ENCODE measurements around the gene TRIM41. TPM values are rescaled to one million over a fixed set of nuclear protein-coding genes. Genes with fewer than 3 reads are reported as not detected.
A peak's percentile ranks its signal among the peaks of the same experiment; 100 is the strongest.

TRIM41 gene
- total RNA-seq, 1 donor from 2014 or later = 18.1 TPM

DNA sequence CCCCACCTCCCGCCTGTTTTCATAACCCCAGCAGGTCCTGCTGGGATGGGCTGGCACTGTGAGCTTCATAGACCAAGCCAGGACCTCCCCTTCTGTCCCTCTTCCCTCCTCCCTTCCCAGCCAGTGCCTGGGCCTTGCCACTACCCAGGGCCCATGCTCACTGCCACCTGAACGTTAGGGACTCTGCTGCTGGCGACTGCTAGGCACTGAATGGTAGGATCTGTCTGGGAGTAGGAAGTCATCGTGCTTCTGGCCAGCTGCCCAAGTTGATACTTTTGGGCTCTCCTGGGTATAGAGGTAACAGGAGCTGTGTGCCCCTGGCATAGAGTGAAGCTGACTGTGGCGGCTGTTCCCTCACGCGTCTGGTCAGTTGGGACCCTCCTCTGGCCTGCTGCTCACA, 8.4 kb downstream of the TRIM41 start:
- DNase-seq (ENCODE audit: low spot score) = no peak

DNA sequence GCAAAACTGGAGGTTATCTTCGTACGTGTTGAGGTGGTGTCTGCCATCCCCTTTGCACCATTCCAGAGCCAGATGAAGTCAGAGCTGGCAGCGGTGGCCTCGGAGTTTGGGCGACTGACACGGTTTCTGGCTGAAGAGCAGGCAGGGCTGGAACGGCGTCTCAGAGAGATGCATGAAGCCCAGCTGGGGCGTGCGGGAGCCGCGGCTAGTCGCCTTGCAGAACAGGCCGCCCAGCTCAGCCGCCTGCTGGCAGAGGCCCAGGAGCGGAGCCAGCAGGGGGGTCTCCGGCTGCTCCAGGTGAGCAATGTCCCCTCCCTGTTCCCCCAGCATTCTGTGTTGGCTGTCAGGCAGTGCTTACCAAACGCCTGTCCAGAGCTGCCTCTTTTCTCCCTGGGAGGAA, 9.5 kb downstream of the TRIM41 start:
- no peak for DNase-seq (ENCODE audit: low spot score)

DNA sequence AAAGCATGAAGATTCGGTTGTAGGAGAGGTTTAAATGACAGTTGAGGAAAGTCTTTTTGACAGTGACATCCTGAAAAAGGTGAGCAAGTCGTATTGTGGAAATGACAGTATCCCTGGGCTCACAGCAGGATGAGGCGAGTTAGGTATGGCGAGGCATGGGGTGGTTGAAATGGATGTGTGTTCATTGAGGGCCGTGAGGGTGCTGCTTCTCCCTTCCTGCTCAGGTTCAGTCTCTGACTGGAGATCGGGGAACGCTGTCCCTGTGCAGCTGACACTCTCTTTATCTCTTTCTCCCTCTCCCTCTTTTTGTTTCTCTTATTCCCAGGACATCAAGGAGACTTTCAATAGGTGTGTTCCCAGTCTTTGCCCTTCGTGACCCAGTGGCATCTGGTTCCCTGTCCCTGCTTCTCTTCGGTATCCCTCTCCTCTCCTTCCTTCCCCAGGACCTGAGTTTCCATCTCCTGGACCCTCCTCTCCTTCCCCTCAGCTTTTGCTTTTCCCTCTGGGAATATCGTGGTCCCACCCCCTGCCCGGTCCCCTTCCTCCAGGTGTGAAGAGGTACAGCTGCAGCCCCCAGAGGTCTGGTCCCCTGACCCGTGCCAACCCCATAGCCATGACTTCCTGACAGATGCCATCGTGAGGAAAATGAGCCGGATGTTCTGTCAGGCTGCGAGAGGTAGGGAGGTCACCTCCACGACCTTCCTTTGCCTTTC, 10.2 kb downstream of the TRIM41 start:
- DNase-seq (ENCODE audit: low spot score) = no peak

DNA sequence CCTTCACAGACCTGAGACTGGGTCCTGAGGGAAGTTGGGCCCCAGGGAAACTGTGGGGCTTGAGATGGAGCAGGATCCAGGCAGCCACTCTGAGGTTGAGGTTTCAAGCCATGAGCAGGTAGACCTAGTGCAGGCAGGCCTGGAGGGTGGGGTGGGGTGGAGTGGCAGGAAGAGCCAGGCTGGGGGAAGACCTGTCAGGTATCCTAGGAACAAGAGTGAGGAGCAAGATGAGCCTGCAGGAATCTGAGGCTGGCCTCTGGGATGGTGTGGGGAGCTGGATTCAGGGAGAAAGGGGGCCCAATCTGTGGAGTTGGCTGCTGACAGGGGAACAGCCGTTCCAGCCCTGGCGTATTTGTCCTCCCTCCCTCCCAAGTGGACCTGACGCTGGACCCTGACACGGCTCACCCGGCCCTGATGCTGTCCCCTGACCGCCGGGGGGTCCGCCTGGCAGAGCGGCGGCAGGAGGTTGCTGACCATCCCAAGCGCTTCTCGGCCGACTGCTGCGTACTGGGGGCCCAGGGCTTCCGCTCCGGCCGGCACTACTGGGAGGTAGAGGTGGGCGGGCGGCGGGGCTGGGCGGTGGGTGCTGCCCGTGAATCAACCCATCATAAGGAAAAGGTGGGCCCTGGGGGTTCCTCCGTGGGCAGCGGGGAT, 10.8 kb downstream of the TRIM41 start:
- no peak for DNase-seq (ENCODE audit: low spot score)

DNA sequence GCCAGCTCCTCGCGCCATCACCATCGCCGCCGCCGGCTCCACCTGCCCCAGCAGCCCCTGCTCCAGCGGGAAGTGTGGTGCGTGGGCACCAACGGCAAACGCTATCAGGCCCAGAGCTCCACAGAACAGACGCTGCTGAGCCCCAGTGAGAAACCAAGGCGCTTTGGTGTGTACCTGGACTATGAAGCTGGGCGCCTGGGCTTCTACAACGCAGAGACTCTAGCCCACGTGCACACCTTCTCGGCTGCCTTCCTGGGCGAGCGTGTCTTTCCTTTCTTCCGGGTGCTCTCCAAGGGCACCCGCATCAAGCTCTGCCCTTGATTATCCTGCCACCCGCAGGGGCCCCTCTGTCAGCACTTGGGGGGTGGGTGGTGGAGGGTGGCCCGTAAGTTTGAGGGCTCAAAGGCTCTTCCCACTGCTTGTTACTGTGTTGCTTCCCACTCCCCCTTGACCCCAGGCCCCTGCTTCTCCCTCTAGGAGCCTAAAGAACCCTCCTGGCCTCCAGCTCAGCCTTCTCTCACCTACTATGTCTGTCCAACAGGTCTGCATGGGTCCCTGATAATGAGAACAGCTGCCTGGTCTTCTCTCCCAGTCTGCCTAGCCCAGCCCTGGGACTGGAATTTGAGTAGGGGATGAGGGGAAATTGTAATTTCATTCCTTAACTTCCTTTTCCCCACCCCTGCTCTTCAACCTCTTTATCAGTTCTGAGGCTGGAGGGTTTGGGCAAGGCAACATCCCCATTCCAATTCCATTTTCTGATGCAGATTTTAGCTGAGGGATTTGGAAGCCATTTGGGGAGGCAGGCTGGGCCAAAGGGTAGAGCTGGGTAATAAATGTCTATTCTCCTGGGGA, 11.6 kb downstream of the TRIM41 start:
- no peak for DNase-seq (ENCODE audit: low spot score)

DNA sequence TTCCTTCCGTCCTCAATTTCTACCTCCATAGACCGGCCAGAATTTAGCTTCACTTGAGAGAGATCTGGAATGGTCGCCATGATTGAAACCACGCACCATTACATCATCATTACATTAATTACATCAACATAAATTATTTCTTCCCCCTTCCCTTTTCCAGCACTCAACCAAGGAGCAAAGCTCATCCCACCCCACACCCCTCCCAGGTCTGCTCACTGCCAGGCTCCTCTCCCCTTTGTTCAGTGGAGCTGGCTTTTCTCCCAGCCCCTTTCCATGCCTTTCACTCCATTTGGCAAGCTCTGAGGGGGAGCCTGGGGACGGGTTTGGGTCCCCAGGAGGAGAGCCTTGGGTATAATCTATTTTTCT, 12.2 kb downstream of the TRIM41 start:
- no peak for DNase-seq (ENCODE audit: low spot score)

DNA sequence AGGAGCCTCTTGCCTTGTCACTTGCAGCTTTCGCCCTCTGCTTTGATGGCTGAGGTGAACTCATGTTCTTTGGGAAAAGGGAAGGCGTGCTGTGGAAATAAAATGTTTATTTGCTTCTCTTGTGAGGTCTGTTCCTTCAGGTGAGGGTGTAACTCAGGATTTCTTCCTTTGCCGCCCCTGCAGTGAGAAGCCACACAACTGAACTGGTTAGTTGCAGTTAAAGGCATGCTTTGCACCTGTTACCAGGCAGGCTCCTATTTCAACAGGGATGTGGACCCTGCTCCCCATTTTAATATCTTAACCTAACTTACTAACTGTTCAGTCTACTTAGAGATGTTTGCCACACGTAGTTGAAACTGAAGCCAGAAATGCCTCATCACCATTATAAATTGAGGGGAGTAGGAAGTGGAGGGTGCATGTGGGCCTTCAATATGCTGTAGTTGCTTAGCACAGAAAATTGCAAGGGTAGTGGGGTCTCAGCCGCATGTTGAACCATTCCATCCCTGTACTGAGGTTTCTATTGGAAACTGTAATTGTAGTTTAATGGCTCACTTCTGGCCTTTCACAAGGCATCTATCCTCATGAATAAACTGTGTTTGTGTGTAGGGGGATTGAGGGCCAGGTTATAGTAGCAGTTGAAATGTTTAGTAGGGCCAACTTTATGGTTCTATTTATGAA, 12.7 kb downstream of the TRIM41 start:
- no peak for DNase-seq (ENCODE audit: low spot score)

DNA sequence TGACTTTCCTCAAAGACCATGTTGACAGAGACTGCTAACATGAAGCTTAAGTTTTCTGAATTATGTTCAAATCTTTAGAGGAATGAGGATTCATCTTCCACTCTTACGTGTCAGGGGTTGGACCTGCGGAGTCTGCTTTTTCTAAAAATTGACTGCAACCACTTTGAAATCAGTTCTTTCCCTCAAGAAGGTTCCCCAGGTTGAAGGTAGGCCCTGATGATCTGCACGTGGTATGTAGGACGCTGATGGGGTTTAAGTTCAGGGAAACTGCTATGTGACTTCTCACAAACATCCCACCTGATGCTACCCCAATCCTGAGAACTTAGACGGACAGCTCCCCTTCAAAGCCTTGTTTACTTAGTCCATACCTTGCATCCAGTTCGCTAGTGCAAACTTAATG, 13.4 kb downstream of the TRIM41 start:
- DNase-seq (ENCODE audit: low spot score) = no peak

DNA sequence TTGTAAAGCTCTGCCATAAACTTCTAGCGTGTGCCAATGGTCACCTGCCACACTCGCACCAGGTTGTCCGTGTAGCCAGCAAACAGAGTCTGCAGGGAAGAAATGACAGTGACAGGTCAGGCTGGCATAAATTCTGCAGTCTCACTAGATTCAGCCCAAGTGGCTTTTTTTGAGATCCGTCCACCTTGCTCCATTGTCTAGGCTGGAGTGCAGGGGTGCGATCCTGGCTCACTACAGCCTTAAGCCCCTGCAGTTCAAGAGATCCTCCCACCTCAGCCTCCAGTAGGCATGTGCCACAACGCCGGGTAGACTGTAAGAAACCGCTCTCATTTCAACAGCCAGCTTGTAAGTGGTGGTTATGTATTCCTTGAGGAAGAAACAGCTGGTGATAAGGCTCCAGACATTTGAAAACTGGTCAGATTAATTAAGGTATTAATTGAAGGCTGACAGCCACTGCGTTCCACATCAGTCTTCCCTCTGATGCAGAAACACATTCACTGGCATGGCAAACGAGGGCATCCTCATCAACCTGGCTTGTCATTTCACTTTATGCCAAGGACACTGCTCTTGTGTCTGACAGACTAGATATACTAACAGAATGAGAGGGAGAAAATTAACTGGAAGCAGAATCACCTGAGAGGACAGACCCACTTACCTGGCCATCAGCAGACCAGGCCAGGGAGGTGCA, 14.0 kb downstream of the TRIM41 start:
- DNase-seq (ENCODE audit: low spot score) = no peak

DNA sequence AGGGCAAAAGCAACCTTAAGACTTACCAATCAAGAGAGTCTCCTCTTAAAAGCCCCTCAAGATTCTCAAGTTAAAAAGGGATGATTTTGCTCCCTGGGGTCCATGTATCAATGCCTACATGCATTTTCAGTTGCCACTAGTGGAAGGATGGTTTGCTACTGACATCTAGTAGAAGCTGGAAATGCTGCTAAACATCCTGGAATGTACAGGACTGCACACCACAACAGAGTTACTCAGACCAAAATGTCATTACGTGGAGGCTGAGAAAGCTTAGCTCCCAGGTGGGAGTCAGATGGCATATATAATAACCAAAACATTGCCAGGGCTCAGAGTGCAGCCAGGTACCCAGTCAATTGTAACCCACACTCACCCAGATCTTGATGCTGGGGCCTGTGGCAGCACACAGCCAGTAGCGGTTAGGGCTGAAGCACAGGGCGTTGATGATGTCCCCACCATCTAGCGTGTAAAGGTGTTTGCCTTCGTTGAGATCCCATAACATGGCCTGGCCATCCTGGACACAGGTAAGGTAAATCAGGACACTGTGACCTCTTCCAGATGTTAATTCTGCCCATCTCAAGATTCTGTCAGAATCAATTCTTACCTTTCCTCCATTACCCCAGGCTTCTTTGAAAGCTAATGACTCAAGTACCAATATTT, 14.8 kb downstream of the TRIM41 start:
- no peak for DNase-seq (ENCODE audit: low spot score)

DNA sequence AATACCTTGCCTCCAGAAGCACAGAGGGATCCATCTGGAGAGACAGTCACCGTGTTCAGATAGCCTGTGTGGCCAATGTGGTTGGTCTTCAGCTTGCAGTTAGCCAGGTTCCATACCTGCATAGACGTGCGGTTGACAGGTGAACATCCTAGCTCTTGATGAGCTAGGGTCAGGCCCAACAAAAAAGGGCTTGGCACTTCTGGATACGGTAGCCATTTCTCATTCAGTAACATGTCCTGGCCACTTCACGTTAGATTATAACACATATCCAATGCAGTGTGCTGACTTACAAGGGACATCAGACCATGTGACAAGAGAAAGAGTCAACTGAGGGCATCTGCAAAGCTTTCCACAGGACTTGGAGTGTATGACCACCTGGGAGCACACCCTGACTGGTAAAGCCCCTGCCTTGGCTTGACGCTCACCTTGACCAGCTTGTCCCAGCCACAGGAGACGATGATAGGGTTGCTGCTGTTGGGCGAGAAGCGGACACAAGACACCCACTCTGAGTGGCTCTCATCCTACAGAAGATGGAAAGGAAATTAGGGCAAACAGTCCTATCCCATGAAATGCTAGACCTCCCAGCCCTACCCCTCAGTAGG, 16.1 kb downstream of the TRIM41 start:
- DNase-seq (ENCODE audit: low spot score) = no peak

DNA sequence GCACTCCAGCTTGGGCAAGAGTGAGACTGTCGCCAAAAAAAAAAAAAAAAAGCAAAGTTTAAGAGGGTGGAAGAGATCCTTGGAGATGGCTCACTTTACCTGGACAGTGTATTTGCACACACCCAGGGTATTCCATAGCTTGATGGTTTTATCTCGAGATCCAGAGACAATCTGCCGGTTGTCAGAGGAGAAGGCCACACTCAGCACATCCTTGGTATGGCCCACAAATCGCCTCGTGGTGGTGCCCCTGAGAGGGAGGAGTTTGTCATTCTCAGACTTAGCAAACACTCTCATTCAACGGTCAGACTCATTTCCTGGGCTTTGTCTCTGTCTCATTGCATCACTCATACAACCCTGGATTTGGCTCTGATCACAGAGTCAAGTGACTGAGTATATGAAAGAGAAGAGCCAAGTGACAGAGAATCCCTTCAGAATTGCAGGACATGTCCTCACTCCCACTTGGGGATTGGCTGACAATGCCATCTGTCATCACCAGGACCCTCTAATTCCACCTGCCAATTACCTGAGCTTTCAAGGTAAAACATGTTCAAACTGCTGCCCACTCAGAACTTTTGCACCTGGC, 18.4 kb downstream of the TRIM41 start:
- no peak for DNase-seq (ENCODE audit: low spot score)

DNA sequence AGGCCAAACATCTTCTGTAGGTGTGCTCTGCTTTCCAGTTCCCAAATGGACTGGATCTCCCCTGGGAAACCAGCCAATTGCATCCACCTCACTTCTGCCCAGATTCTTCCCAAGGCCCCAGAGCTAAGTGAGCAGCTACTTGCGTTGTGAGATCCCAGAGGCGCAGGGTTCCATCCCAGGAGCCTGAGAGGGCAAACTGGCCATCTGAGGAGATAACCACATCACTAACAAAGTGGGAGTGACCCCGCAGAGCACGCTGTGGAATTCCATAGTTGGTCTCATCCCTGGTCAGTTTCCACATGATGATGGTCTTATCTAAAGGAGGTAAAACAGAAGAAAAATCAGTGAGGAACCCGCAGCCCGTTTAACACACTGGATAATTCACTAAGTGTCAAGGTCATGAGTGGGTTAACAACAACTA, 19.0 kb downstream of the TRIM41 start:
- DNase-seq (ENCODE audit: low spot score) = no peak

DNA sequence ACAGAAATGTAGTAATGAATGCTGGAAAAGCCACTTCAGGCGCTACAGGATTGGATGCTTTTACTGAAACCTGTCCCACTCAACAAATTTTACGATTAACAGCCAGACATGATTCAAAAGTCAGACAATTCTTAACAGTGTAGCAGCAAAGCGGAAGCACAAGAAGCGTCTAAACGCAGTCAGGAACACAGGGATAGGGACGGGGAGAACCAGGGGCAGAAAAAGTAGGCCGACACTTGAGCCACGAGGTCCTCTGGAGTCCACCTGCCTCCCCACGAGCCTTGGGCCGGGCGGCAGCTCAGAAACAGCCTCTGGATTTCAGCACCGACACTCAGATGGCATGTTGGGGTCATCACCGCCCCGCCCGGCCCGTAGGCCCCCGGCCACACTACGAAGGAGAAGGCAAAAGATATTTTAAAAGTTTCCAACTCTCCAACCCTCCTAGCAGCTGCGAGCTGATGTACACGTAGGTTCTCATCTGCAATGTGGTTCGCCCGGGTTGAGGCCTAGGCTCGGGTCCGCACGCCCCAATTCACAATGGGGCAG, 20.0 kb downstream of the TRIM41 start:
- DNase-seq (ENCODE audit: low spot score) = no peak

DNA sequence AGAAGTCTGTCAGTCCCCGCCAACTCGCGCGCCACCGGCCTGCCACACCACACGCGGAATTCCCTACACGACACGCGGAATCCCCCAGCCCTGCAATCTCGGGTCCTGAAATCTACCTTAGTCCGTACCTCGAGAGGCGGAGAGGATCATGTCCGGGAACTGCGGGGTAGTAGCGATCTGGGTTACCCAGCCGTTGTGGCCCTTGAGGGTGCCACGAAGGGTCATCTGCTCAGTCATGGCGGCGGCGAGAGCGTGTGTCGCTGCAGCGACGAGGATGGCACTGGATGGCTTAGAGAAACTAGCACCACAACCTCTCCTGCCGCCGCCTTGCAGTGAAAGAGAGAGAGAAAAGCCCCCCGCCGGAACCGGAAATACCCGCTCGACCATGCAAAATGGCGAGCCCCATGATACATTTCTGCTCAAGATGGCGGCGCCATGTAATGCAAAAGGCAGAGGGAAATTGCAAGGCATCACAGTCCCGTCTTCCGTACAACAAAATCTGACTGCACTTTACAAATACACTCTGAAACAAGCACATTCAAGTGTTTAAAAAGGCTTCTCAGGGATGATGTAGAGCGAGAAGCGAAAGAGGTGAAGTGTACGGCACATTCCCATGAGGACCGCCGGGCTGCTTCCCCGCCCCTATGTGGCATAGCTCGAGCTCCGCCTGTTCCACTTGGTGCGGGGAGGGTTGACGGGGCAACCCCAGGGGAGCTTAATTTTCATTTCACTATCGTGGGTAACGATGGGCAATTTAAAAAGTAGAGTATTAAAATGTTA, 20.7 kb downstream of the TRIM41 start, which contains the start of gene RACK1:
RACK1 (minus strand) TSS at position 343 of the 780 bp plus-strand sequence; CDS start at position 237, 106 bp downstream.
- peak; percentile 98 for DNase-seq (ENCODE audit: low spot score)

DNA sequence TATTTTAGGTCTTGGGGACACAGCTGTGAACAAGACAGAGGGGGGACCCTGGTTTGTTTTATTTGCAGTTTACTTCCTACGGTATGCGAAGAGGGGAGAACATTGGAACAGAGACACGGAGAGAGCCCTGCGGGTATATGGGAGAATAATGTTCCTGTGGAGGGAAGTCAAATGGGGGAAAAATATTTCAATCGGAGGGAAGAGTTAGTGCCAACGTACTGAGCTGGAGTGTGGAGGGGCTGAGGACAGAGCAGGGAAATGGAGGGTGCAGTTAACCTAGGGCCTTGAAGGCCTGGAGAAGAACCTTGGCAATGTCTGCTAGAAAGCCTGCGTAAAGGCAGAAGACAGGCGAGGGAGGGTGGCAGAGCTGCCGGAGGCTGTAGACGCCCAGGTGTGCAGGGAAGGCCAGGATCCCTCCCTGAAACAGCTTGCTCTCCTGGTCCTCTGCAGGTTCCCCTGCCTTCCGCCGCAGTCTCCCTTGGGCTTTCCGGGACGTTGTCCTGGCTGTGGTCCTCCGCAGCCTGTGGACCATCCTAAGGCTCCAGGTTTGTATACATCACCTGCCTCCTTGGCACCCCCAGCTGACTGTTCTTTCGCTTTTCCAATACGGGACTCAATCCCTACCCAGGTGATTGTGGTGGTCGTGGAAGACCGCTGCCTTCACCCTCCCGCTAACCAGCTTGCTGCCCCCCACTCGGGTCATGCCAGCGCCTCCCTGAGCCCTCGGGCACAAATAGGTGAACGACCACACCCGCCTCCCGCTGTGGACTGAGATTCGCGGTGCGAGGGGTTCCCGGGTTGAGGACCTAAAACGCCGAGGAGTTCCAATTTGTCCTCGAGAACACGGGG, 22.6 kb downstream of the TRIM41 start:
- peak; percentile 15 for DNase-seq (ENCODE audit: low spot score)

DNA sequence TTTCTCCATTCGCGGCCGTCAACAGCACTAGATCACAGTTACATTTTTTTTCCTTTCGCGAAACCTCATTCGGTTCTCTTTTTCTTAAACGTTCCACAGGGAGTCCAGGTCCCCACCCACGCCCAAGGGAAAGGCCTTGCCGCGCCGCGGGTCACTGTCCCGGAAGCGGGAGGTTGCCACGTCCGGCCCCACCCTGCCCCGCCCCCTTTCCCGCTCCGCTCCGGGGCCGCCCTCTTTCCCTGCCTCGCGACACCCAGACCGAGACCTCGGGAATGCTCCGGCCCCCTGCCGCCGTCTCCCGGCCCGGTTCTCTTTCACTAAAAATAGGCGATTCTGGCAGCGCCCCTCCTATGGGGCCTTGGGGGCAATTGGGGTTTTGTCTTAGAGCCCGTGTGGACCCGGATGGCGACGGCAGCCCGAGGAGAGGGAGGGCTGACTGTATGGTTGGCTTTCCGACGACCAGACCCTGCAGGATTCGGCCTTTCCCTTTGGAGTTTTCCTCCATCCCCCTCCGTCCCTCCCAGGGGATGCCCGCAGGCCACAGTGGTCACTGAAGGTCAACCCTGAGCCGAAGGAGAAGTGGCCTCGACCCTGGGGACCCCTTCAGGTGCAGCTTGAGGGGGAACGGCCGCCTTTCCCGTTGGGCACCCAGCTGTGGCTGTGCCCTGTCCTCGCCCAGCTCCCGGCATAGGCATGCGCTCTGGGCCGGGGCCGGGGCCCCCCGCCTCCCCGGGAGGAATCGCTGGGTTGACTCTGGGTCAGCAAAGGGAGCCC, 23.4 kb downstream of the TRIM41 start:
- peak; percentile 91 for DNase-seq (ENCODE audit: low spot score)
